Suprapubic skin (tissue), 4 donors: ENCODE measurements around the gene SEC22A.

Experiments used
- EP300 ChIP-seq: sonication (generic); formaldehyde crosslinking; IDR thresholded peaks from one replicate; pipeline ENCODE4 v1.6.1; 2017; ENCODE audit warnings: antibody characterized with exemption
- POLR2A ChIP-seq, 2 donors: fragments of 450-650 bp; IDR thresholded peaks; one replicate each; pipeline ENCODE4 v1.6.1; 2017; ENCODE audit warnings: antibody characterized with exemption in 2 of 2, mild to moderate bottlenecking in 2 of 2, moderate library complexity in 2 of 2
- POLR2AphosphoS5 ChIP-seq, 3 donors: sonication (generic); formaldehyde crosslinking; IDR thresholded peaks; one replicate each; pipeline ENCODE4 v1.6.1; 2017; ENCODE audit warnings: antibody characterized with exemption in 3 of 3
- TF ChIP-seq, protein P1 (sequence below), 2 donors: fragments of 200-600 bp in 1 of 2; fragments of 450-650 bp in 1 of 2; sonication (generic) in 1 of 2; IDR thresholded peaks; one replicate each; pipeline ENCODE4 v1.5.1; 2016 to 2019; ENCODE audit warnings: antibody characterized with exemption in 2 of 2, mild to moderate bottlenecking in 1 of 2, moderate library complexity in 1 of 2

- TF ChIP-seq, protein P1, sequence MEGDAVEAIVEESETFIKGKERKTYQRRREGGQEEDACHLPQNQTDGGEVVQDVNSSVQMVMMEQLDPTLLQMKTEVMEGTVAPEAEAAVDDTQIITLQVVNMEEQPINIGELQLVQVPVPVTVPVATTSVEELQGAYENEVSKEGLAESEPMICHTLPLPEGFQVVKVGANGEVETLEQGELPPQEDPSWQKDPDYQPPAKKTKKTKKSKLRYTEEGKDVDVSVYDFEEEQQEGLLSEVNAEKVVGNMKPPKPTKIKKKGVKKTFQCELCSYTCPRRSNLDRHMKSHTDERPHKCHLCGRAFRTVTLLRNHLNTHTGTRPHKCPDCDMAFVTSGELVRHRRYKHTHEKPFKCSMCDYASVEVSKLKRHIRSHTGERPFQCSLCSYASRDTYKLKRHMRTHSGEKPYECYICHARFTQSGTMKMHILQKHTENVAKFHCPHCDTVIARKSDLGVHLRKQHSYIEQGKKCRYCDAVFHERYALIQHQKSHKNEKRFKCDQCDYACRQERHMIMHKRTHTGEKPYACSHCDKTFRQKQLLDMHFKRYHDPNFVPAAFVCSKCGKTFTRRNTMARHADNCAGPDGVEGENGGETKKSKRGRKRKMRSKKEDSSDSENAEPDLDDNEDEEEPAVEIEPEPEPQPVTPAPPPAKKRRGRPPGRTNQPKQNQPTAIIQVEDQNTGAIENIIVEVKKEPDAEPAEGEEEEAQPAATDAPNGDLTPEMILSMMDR (IDR thresholded peaks at IDR 0.05): no peak
- TF ChIP-seq POLR2A (IDR thresholded peaks at IDR 0.05) (no peak), POLR2AphosphoS5 (IDR thresholded peaks at IDR 0.05) (no peak), EP300 (no peak)
Observed at GRCh38 chr3:123229145-123229544, 27.4 kb downstream of the SEC22A start.
